SK-N-SH treated with all-trans-retinoic acid at 6 μM for 48 hours (cell line): ENCODE results near the gene SPRED1.

ENCODE experiments used
- ATAC-seq: fragments of 200-7000 bp; cut with Tn5 transposase; 3 replicates; pipeline ENCODE4 v1.9.1; 2020; ENCODE audit warnings: mild to moderate bottlenecking, moderate library complexity
- ARNTL ChIP-seq: fragments of 450-650 bp; formaldehyde crosslinking; IDR thresholded peaks from 2 replicates; pipeline ENCODE4 v1.5.0; 2020; ENCODE audit warnings: low read depth, mild to moderate bottlenecking, moderate library complexity, borderline replicate concordance
- BACH2 ChIP-seq: fragments of 250-450 bp; sonication (Bioruptor Pico); IDR thresholded peaks from 2 replicates; pipeline ENCODE4 v1.9.0; 2021; ENCODE audit warnings: mild to moderate bottlenecking, borderline replicate concordance
- ESRRG ChIP-seq: fragments of 250-450 bp; sonication (Bioruptor Pico); IDR thresholded peaks from 2 replicates; pipeline ENCODE4 v1.6.1; 2021; ENCODE audit warnings: mild to moderate bottlenecking
- GLIS3 ChIP-seq: fragments of 250-450 bp; sonication (Bioruptor Pico); IDR thresholded peaks from 2 replicates; pipeline ENCODE4 v1.5.0; 2020; ENCODE audit warnings: mild to moderate bottlenecking, moderate library complexity
- ISL1 ChIP-seq: fragments of 250-450 bp; sonication (Bioruptor Pico); IDR thresholded peaks from 2 replicates; pipeline ENCODE4 v2.1.2; 2022; ENCODE audit warnings: mild to moderate bottlenecking, moderate library complexity
- OSR1 ChIP-seq: fragments of 250-450 bp; sonication (Bioruptor Pico); IDR thresholded peaks from 2 replicates; pipeline ENCODE4 v1.8.0; 2022; ENCODE audit warnings: moderate library complexity, mild to moderate bottlenecking, inconsistent platforms
- PATZ1 ChIP-seq: fragments of 250-450 bp; sonication (Bioruptor Pico); IDR thresholded peaks from 2 replicates; pipeline ENCODE4 v1.8.0; 2020; ENCODE audit warnings: mild to moderate bottlenecking, moderate library complexity, borderline replicate concordance
- POU6F1 ChIP-seq: fragments of 250-450 bp; sonication (Bioruptor Pico); IDR thresholded peaks from 2 replicates; pipeline ENCODE4 v1.8.0; 2021; ENCODE audit warnings: low read depth, mild to moderate bottlenecking, moderate library complexity, borderline replicate concordance
- PPARA ChIP-seq: fragments of 250-450 bp; sonication (Bioruptor Pico); IDR thresholded peaks from 2 replicates; pipeline ENCODE4 v1.5.0; 2020; ENCODE audit warnings: mild to moderate bottlenecking, borderline replicate concordance
- RARB ChIP-seq: fragments of 250-450 bp; sonication (Bioruptor Pico); IDR thresholded peaks from 2 replicates; pipeline ENCODE4 v1.8.0; 2021; ENCODE audit warnings: mild to moderate bottlenecking, moderate library complexity
- SNAI2 ChIP-seq: fragments of 250-450 bp; sonication (Bioruptor Pico); IDR thresholded peaks from 2 replicates; pipeline ENCODE4 v1.5.0; 2020; ENCODE audit warnings: mild to moderate bottlenecking, moderate library complexity
- TCF4 ChIP-seq: fragments of 250-450 bp; sonication (Bioruptor Pico); IDR thresholded peaks from 2 replicates; pipeline ENCODE4 v1.8.0; 2021; ENCODE audit warnings: mild to moderate bottlenecking, moderate library complexity, borderline replicate concordance
- TOX ChIP-seq: fragments of 250-450 bp; sonication (Bioruptor Pico); IDR thresholded peaks from 2 replicates; pipeline ENCODE4 v1.8.0; 2021; ENCODE audit warnings: mild to moderate bottlenecking, moderate library complexity, borderline replicate concordance
- TSHZ2 ChIP-seq: fragments of 250-450 bp; sonication (Bioruptor Pico); IDR thresholded peaks from 2 replicates; pipeline ENCODE4 v1.5.0; 2020; ENCODE audit warnings: mild to moderate bottlenecking, moderate library complexity
- ZC3H10 ChIP-seq: fragments of 250-450 bp; sonication (Bioruptor Pico); IDR thresholded peaks from 2 replicates; pipeline ENCODE4 v1.5.1; 2021; ENCODE audit warnings: mild to moderate bottlenecking, moderate library complexity
- ZFP3 ChIP-seq: fragments of 250-450 bp; sonication (Bioruptor Pico); IDR thresholded peaks from 2 replicates; pipeline ENCODE4 v1.5.0; 2020; ENCODE audit warnings: mild to moderate bottlenecking, moderate library complexity
- ZFP30 ChIP-seq: fragments of 450-650 bp; formaldehyde crosslinking; IDR thresholded peaks from 2 replicates; pipeline ENCODE4 v1.5.0; 2022; ENCODE audit warnings: mild to moderate bottlenecking, moderate library complexity
- ZNF565 ChIP-seq: fragments of 450-650 bp; formaldehyde crosslinking; conservative IDR thresholded peaks from 2 replicates; pipeline ENCODE4 v1.5.0; 2020; ENCODE audit warnings: low read depth, mild to moderate bottlenecking, moderate library complexity
- ZNF70 ChIP-seq: fragments of 450-650 bp; formaldehyde crosslinking; IDR thresholded peaks from 2 replicates; pipeline ENCODE4 v1.5.0; 2020; ENCODE audit warnings: mild to moderate bottlenecking, moderate library complexity
- ZNF8 ChIP-seq: fragments of 450-650 bp; formaldehyde crosslinking; IDR thresholded peaks from 2 replicates; pipeline ENCODE4 v1.5.0; 2020; ENCODE audit warnings: mild to moderate bottlenecking, moderate library complexity
- TF ChIP-seq, protein P1 (sequence below): fragments of 250-450 bp; sonication (Bioruptor Pico); IDR thresholded peaks from 2 replicates; pipeline ENCODE4 v1.5.1; 2020; ENCODE audit warnings: low read depth, mild to moderate bottlenecking, moderate library complexity

The SPRED1 gene

GRCh38 chr15:38300395-38300794 is 47.8 kb downstream of the SPRED1 start:
- no peak for ATAC-seq
- no peak for TF ChIP-seq OSR1 (CRISPR knock-in tag)
- TF ChIP-seq ZFP3: no peak
- no peak for TF ChIP-seq ZNF565 (CRISPR knock-in tag)
- TF ChIP-seq RARB (CRISPR knock-in tag): no peak
- no peak for TF ChIP-seq ZFP30
- no peak for TF ChIP-seq ESRRG (CRISPR knock-in tag)
- no peak for TF ChIP-seq ARNTL (CRISPR knock-in tag)
- no peak for TF ChIP-seq PPARA (CRISPR knock-in tag)
- TF ChIP-seq TCF4 (CRISPR knock-in tag): no peak
- TF ChIP-seq POU6F1 (CRISPR knock-in tag): no peak
- no peak for TF ChIP-seq PATZ1 (CRISPR knock-in tag)
- TF ChIP-seq ZC3H10 (CRISPR knock-in tag): no peak
- TF ChIP-seq ZNF70: no peak
- TF ChIP-seq TSHZ2 (CRISPR knock-in tag): no peak
- TF ChIP-seq BACH2 (CRISPR knock-in tag): no peak
- no peak for TF ChIP-seq GLIS3 (CRISPR knock-in tag)
- TF ChIP-seq, protein P1, sequence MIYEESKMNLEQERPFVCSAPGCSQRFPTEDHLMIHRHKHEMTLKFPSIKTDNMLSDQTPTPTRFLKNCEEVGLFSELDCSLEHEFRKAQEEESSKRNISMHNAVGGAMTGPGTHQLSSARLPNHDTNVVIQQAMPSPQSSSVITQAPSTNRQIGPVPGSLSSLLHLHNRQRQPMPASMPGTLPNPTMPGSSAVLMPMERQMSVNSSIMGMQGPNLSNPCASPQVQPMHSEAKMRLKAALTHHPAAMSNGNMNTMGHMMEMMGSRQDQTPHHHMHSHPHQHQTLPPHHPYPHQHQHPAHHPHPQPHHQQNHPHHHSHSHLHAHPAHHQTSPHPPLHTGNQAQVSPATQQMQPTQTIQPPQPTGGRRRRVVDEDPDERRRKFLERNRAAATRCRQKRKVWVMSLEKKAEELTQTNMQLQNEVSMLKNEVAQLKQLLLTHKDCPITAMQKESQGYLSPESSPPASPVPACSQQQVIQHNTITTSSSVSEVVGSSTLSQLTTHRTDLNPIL: no peak
- no peak for TF ChIP-seq ZNF8
- TF ChIP-seq SNAI2 (CRISPR knock-in tag): no peak

- TF ChIP-seq ARNTL (CRISPR knock-in tag): no peak
- no peak for TF ChIP-seq GLIS3 (CRISPR knock-in tag)
- no peak for TF ChIP-seq ZNF70
- no peak for TF ChIP-seq TOX (CRISPR knock-in tag)
- TF ChIP-seq ESRRG (CRISPR knock-in tag): no peak
- no peak for TF ChIP-seq OSR1 (CRISPR knock-in tag)
- TF ChIP-seq POU6F1 (CRISPR knock-in tag): no peak
- no peak for TF ChIP-seq ZNF8
- ATAC-seq: no peak
Observed at GRCh38 chr15:38304481-38304880, 51.8 kb downstream of the SPRED1 start.

- no peak for ATAC-seq
- TF ChIP-seq RARB (CRISPR knock-in tag) (no peak), ZNF565 (CRISPR knock-in tag) (no peak), ISL1 (no peak), ZC3H10 (CRISPR knock-in tag) (no peak), TOX (CRISPR knock-in tag) (no peak), ARNTL (CRISPR knock-in tag) (no peak), OSR1 (CRISPR knock-in tag) (no peak)
Observed at GRCh38 chr15:38307251-38307650, 54.6 kb downstream of the SPRED1 start.
